A549 (cell line): Measurements from ENCODE around the gene CALCB. TPM values are rescaled to one million over a fixed set of nuclear protein-coding genes. Genes with fewer than 3 reads are reported as not detected.

Source experiments
- ATAC-seq, 2 experiments: fragments of 200-7000 bp in 1 of 2; fragments of >200 bp in 1 of 2; cut with Nextera tagmentation in 1 of 2; cut with Tn5 transposase in 1 of 2; 3 replicates each; pipeline versions ENCODE4 v1.8.0 to v1.9.1; 2018 to 2020; ENCODE audit warnings: mild to moderate bottlenecking in 1 of 2, moderate library complexity in 1 of 2
- CTCF ChIA-PET: fragments of 300-600 bp; sonication (Branson Sonifier 250); formaldehyde crosslinking; extraction: SDS; loops from one replicate; lab custom pipeline; 2021; ENCODE audit warnings: antibody characterized with exemption, inconsistent platforms; lab: Yijun Ruan, JAX
- POLR2A ChIA-PET: fragments of 350-600 bp; formaldehyde crosslinking; extraction: SDS; loops from one replicate; lab custom pipeline; 2021; ENCODE audit warnings: antibody characterized with exemption, inconsistent platforms; lab: Yijun Ruan, JAX
- DNase-seq, 2 experiments: peaks; one replicate each; pipeline versions ENCODE4 v3.0.0 to v3.0.0-alpha.2; 2011 to 2016; ENCODE audit warnings: low read depth in 1 of 2, low spot score in 1 of 2
- FAIRE-seq: peaks from 2 replicates; lab custom pipeline; 2011; peaks lifted over from hg19 to GRCh38; lab: Jason Lieb, UNC
- H3K27ac ChIP-seq, 2 experiments: fragments of >200 bp; sonication (Bioruptor Twin); formaldehyde crosslinking; 3 replicates each; pipeline ENCODE4 v1.5.1; 2016 to 2017
- H3K4me1 ChIP-seq: fragments of >200 bp; sonication (Bioruptor Twin); formaldehyde crosslinking; 3 replicates; pipeline ENCODE4 v1.6.1; 2016
- H3K4me2 ChIP-seq: fragments of >200 bp; sonication (Bioruptor Twin); formaldehyde crosslinking; 3 replicates; pipeline ENCODE4 v1.6.1; 2016
- H3K4me3 ChIP-seq: fragments of >200 bp; sonication (Bioruptor Twin); formaldehyde crosslinking; 3 replicates; pipeline ENCODE4 v1.5.1; 2016
- H3K9me3 ChIP-seq: fragments of >200 bp; sonication (Bioruptor Twin); formaldehyde crosslinking; 3 replicates; pipeline ENCODE4 v1.6.1; 2016
- CHD2 ChIP-seq: fragments of 150-350 bp; IDR thresholded peaks from 2 replicates; pipeline ENCODE4 v1.6.1; 2014; ENCODE audit warnings: low read length; ENCODE audit not compliant: partially characterized antibody
- CHD4 ChIP-seq: fragments of 200-600 bp; sonication (generic); IDR thresholded peaks from 2 replicates; pipeline ENCODE4 v1.6.1; 2016; ENCODE audit warnings: antibody characterized with exemption, mild to moderate bottlenecking, borderline replicate concordance
- CTCF ChIP-seq: fragments of >200 bp; sonication (Bioruptor Twin); formaldehyde crosslinking; IDR thresholded peaks from 3 replicates; pipeline ENCODE4 v1.5.1; 2016
- EHF ChIP-seq: fragments of 250-450 bp; sonication (Bioruptor Pico); IDR thresholded peaks from 2 replicates; pipeline ENCODE4 v1.5.0; 2020; ENCODE audit warnings: mild to moderate bottlenecking
- ESRRA ChIP-seq: fragments of 150-350 bp; IDR thresholded peaks from 2 replicates; pipeline ENCODE4 v1.6.1; 2014; ENCODE audit warnings: mild to moderate bottlenecking, low read length, borderline replicate concordance
- FOSB ChIP-seq: fragments of 250-450 bp; sonication (Bioruptor Pico); IDR thresholded peaks from 2 replicates; pipeline ENCODE4 v1.5.0; 2020; ENCODE audit warnings: mild to moderate bottlenecking, moderate library complexity
- FOXS1 ChIP-seq: fragments of 250-450 bp; sonication (Bioruptor Pico); IDR thresholded peaks from 2 replicates; pipeline ENCODE4 v1.5.0; 2020; ENCODE audit warnings: mild to moderate bottlenecking, moderate library complexity
- GATA3 ChIP-seq: IDR thresholded peaks from 2 replicates; pipeline ENCODE4 v1.6.1; 2012; ENCODE audit warnings: borderline replicate concordance
- HDAC2 ChIP-seq: fragments of 200-600 bp; sonication (generic); IDR thresholded peaks from 2 replicates; pipeline ENCODE4 v1.6.1; 2016
- HEYL ChIP-seq: fragments of 250-450 bp; sonication (Bioruptor Pico); IDR thresholded peaks from 2 replicates; pipeline ENCODE4 v1.8.0; 2021; ENCODE audit warnings: mild to moderate bottlenecking, moderate library complexity
- HOXA7 ChIP-seq: fragments of 250-450 bp; sonication (Bioruptor Pico); IDR thresholded peaks from 2 replicates; pipeline ENCODE4 v1.5.0; 2020; ENCODE audit warnings: mild to moderate bottlenecking, moderate library complexity
- RAD21 ChIP-seq, 2 experiments: fragments of >200 bp in 1 of 2; sonication (Bioruptor Twin) in 1 of 2; formaldehyde crosslinking in 1 of 2; IDR thresholded peaks in 1 of 2; conservative IDR thresholded peaks in 1 of 2; 2 replicates in 1 of 2; 3 replicates in 1 of 2; pipeline ENCODE4 v1.6.1; 2012 to 2018; ENCODE audit warnings: inconsistent platforms in 1 of 2
- RARB ChIP-seq: fragments of 250-450 bp; sonication (Bioruptor Pico); IDR thresholded peaks from 2 replicates; pipeline ENCODE4 v1.8.0; 2021; ENCODE audit warnings: mild to moderate bottlenecking, moderate library complexity
- RNF2 ChIP-seq: fragments of 200-600 bp; sonication (generic); IDR thresholded peaks from 2 replicates; pipeline ENCODE4 v1.6.1; 2016; ENCODE audit warnings: low read depth, mild to moderate bottlenecking, antibody characterized with exemption, moderate library complexity, borderline replicate concordance
- SMC3 ChIP-seq: fragments of >200 bp; sonication (Bioruptor Twin); formaldehyde crosslinking; IDR thresholded peaks from 3 replicates; pipeline ENCODE4 v1.6.1; 2018; ENCODE audit warnings: inconsistent platforms
- TP53 ChIP-seq: fragments of 250-450 bp; sonication (Bioruptor Pico); IDR thresholded peaks from 2 replicates; pipeline ENCODE4 v1.5.0; 2021; ENCODE audit warnings: mild to moderate bottlenecking, moderate library complexity
- ZC3H11A ChIP-seq: fragments of 450-650 bp; IDR thresholded peaks from 2 replicates; pipeline ENCODE4 v1.6.1; 2014; ENCODE audit warnings: antibody characterized with exemption, mild to moderate bottlenecking
- ZSCAN20 ChIP-seq: fragments of 250-450 bp; sonication (Bioruptor Pico); IDR thresholded peaks from 2 replicates; pipeline ENCODE4 v1.8.0; 2022; ENCODE audit warnings: mild to moderate bottlenecking, moderate library complexity
- WGBS: methylation state at CpG from one replicate; pipeline ENCODE4 v1.1.6; 2017; ENCODE audit errors: missing lambda C conversion rate; 5-methylcytosine and 5-hydroxymethylcytosine counted together
- polyA plus RNA-seq, 4 experiments: library from polyadenylated mRNA; depleted of rRNA in 3 of 4; stranded (reverse); fragments of >200 nt; fragmentation: RNase III in 1 of 4; extraction: RNeasy Plus Mini Kit Qiagen cat#74134 plus additional on column Dnase treatment in 1 of 4; gene quantifications; 2 replicates in 3 of 4; 3 replicates in 1 of 4; pipeline ENCODE4 v1.2.3, GENCODE V29; 2011 to 2017
- TF ChIP-seq, protein P1 (sequence below): IDR thresholded peaks from 2 replicates; pipeline ENCODE4 v1.6.1; 2012
- TF ChIP-seq, protein P2 (sequence below): fragments of >200 bp; sonication (Bioruptor Twin); formaldehyde crosslinking; IDR thresholded peaks from 3 replicates; pipeline ENCODE4 v1.6.1; 2016

CALCB gene
- polyA plus RNA-seq, 2 of the 4 experiments (the other 2 are of a cell fraction), result 0.39 TPM; not detected in 1

GRCh38 chr11:15106201-15106965 is 33.0 kb downstream of the CALCB start:
- no peaks in the 10 kb centered on the region for H3K9me3 ChIP-seq
- no peak overlapping the region for H3K4me3 ChIP-seq
- H3K4me2 ChIP-seq, result no peak overlapping the region
- H3K4me1 ChIP-seq, result no peaks in the 10 kb centered on the region
- DNase-seq (no peak), FAIRE-seq (no peak)
- TF ChIP-seq, protein P1, sequence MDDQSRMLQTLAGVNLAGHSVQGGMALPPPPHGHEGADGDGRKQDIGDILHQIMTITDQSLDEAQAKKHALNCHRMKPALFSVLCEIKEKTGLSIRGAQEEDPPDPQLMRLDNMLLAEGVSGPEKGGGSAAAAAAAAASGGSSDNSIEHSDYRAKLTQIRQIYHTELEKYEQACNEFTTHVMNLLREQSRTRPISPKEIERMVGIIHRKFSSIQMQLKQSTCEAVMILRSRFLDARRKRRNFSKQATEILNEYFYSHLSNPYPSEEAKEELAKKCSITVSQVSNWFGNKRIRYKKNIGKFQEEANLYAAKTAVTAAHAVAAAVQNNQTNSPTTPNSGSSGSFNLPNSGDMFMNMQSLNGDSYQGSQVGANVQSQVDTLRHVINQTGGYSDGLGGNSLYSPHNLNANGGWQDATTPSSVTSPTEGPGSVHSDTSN, result no peak
- TF ChIP-seq EHF (CRISPR knock-in tag) (no peak), GATA3 (no peak)
- TF ChIP-seq, all 56 proteins: peak for 0
- H3K27ac ChIP-seq, result no peak overlapping the region
- 19% methylated on average over 8 of the region's 8 CpGs for WGBS
- no peak for ATAC-seq
- ChIA-PET POLR2A (no interaction called here), CTCF (interaction anchor here (1.0 to 1.8 kb wide), 3 partner anchors 10 to 198 kb away, joined by 4 to 5 read pairs (median 5); no protein-coding TSS in a partner anchor)

GRCh38 chr11:15107730-15108515 is 34.5 kb downstream of the CALCB start:
- no peak overlapping the region for H3K4me3 ChIP-seq
- ChIA-PET CTCF (interaction anchor here (0.7 to 1.8 kb wide), 3 partner anchors 9 to 200 kb away, joined by 3 to 5 read pairs (median 4); no protein-coding TSS in a partner anchor), POLR2A (no interaction called here)
- no peak overlapping the region for H3K27ac ChIP-seq
- no peaks in the 10 kb centered on the region for H3K4me1 ChIP-seq
- H3K4me2 ChIP-seq, result no peak overlapping the region
- DNase-seq (no peak), ATAC-seq (no peak), FAIRE-seq (no peak)
- TF ChIP-seq CTCF (no peak), SMC3 (no peak), RNF2 (no peak), FOXS1 (CRISPR knock-in tag) (no peak), ESRRA (no peak), RARB (CRISPR knock-in tag) (no peak), CHD4 (no peak), ZSCAN20 (CRISPR knock-in tag) (no peak), FOSB (CRISPR knock-in tag) (no peak), RAD21 (conservative IDR thresholded peaks at IDR 0.05 in 1 of 2, IDR thresholded peaks at IDR 0.05 in 1 of 2) (no peak), ZC3H11A (no peak), TP53 (no peak), HEYL (no peak), HOXA7 (CRISPR knock-in tag) (no peak), HDAC2 (no peak), CHD2 (no peak)
- TF ChIP-seq, protein P2, sequence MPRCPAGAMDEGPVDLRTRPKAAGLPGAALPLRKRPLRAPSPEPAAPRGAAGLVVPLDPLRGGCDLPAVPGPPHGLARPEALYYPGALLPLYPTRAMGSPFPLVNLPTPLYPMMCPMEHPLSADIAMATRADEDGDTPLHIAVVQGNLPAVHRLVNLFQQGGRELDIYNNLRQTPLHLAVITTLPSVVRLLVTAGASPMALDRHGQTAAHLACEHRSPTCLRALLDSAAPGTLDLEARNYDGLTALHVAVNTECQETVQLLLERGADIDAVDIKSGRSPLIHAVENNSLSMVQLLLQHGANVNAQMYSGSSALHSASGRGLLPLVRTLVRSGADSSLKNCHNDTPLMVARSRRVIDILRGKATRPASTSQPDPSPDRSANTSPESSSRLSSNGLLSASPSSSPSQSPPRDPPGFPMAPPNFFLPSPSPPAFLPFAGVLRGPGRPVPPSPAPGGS, result no peak
- H3K9me3 ChIP-seq, result no peaks in the 10 kb centered on the region
- 58% methylated on average over 4 of the region's 4 CpGs for WGBS
